Cardiac fibroblast (primary cell): ENCODE data around the gene PDE4B.
"Not testable (repeated sequence)": the region's sequence is repeated elsewhere in the genome, so short reads cannot be mapped to it uniquely, and the experiment has no call there.

ENCODE experiments used
- DNase-seq, 2 donors: peaks; one replicate each; pipeline versions ENCODE4 v3.0.0 to v3.0.0-alpha.2; 2010; ENCODE audit warnings: low read depth in 2 of 2
- H3K4me3 ChIP-seq, 2 donors: replicated peaks in 1 of 2; 1 replicate in 1 of 2; 2 replicates in 1 of 2; pipeline ENCODE4 v1.5.1; 2011; ENCODE audit warnings: low read depth in 2 of 2, low read length in 2 of 2, mild to moderate bottlenecking in 2 of 2, moderate library complexity in 1 of 2
- CTCF ChIP-seq: IDR thresholded peaks from one replicate; pipeline ENCODE4 v1.5.1; 2011; ENCODE audit warnings: low read depth, mild to moderate bottlenecking, low read length, inconsistent platforms

The PDE4B gene

GRCh38 chr1:66320231-66320630 is 527.5 kb downstream of the PDE4B start:
- DNase-seq: no peak
- TF ChIP-seq CTCF: no peak
- no peak overlapping the region for H3K4me3 ChIP-seq

- not testable (repeated sequence) for H3K4me3 ChIP-seq, DNase-seq
Observed at GRCh38 chr1:66322462-66322861, 529.8 kb downstream of the PDE4B start.

- DNase-seq: no peak
- TF ChIP-seq CTCF: no peak
- no peak overlapping the region for H3K4me3 ChIP-seq
Observed at GRCh38 chr1:66323958-66324625, 531.4 kb downstream of the PDE4B start.

- DNase-seq: no peak
- TF ChIP-seq CTCF: no peak
- no peak overlapping the region for H3K4me3 ChIP-seq
Observed at GRCh38 chr1:66325594-66326380, 533.1 kb downstream of the PDE4B start.

- no peak for DNase-seq
- TF ChIP-seq CTCF: no peak
- H3K4me3 ChIP-seq: no peak overlapping the region
Observed at GRCh38 chr1:66326867-66327266, 534.2 kb downstream of the PDE4B start.

- no peak for TF ChIP-seq CTCF
- DNase-seq: no peak
- no peak overlapping the region for H3K4me3 ChIP-seq
Observed at GRCh38 chr1:66327588-66327987, 534.9 kb downstream of the PDE4B start.

- no peak for TF ChIP-seq CTCF
- no peak for DNase-seq
- no peak overlapping the region for H3K4me3 ChIP-seq
Observed at GRCh38 chr1:66328896-66329295, 536.2 kb downstream of the PDE4B start.
